A673 (cell line): Measurements from ENCODE around the gene GPSM1.

Experiments
- CTCF ChIP-seq: fragments of 300-800, 200-600 bp; sonication (generic); conservative IDR thresholded peaks from 2 replicates; pipeline ENCODE4 v1.5.1; 2017; ENCODE audit warnings: low read depth, mild to moderate bottlenecking, antibody characterized with exemption, low read length, moderate library complexity, mixed read lengths
- EZH2 ChIP-seq: fragments of 200-600 bp; sonication (generic); IDR thresholded peaks from 2 replicates; pipeline ENCODE4 v1.6.1; 2017; ENCODE audit warnings: borderline replicate concordance, low read depth, mild to moderate bottlenecking, mixed read lengths, antibody characterized with exemption, low read length; ENCODE audit not compliant: poor library complexity, severe bottlenecking

GRCh38 chr9:136303825-136304416 lies 23.4 kb upstream of the GPSM1 start, which contains the start of gene CCDC187:
- TF ChIP-seq CTCF (no peak), EZH2 (no peak)
